ENCODE results near the gene KDM4C. TPM values are rescaled to one million over a fixed set of nuclear protein-coding genes. Genes with fewer than 3 reads are reported as not detected.
A peak's percentile ranks its signal among the peaks of the same experiment; 100 is the strongest.
"Not testable (repeated sequence)": the region's sequence is repeated elsewhere in the genome, so short reads cannot be mapped to it uniquely, and the experiment has no call there.

KDM4C gene
- total and polyA plus RNA-seq, 7 donors = 16.4 to 33.5 (median 28.8) TPM

GRCh38 chr9:6765396-6765795, 7.6 kb downstream of the KDM4C start:
- no peak overlapping the region for H3K27ac ChIP-seq
- peaks cover 0 to 17% (median 9%) of the 10 kb centered on the region in 4 donors for H3K4me1 ChIP-seq
- no peaks in the 10 kb centered on the region for H3K9me3 ChIP-seq
- H3K4me3 ChIP-seq = no peak overlapping the region
- TF ChIP-seq CTCF (IDR thresholded peaks at IDR 0.05) = no peak
- no peak for TF ChIP-seq POLR2A (IDR thresholded peaks at IDR 0.05)
- no peak for TF ChIP-seq EP300 (IDR thresholded peaks at IDR 0.05)
- no peak for TF ChIP-seq POLR2AphosphoS5 (IDR thresholded peaks at IDR 0.05)
- DNase-seq = no peak
- H3K36me3 ChIP-seq = no peaks in the 10 kb centered on the region
- WGBS, 2 donors = 89 to 92% methylated on average over 3 of the region's 3 CpGs
- intact Hi-C loops (cut with DNase I) = no loop called here
- no peaks in the 10 kb centered on the region for H3K27me3 ChIP-seq

GRCh38 chr9:6766606-6767005, 8.8 kb downstream of the KDM4C start:
- Histone ChIP-seq H3K4me1 (peaks cover 0 to 17% (median 9%) of the 10 kb centered on the region in 4 donors), H3K4me3 (no peak overlapping the region), H3K27me3 (no peaks in the 10 kb centered on the region), H3K9me3 (no peaks in the 10 kb centered on the region), H3K27ac (no peak overlapping the region), H3K36me3 (no peaks in the 10 kb centered on the region)
- DNase-seq = no peak
- intact Hi-C loops (cut with DNase I) = no loop called here
- TF ChIP-seq CTCF (IDR thresholded peaks at IDR 0.05) (no peak), POLR2A (IDR thresholded peaks at IDR 0.05) (no peak), POLR2AphosphoS5 (IDR thresholded peaks at IDR 0.05) (no peak), EP300 (IDR thresholded peaks at IDR 0.05) (no peak)
- 90 to 91% methylated on average over 3 of the region's 3 CpGs for WGBS, 2 donors

- H3K27ac ChIP-seq; H3K27me3 ChIP-seq; H3K36me3 ChIP-seq; H3K4me3 ChIP-seq; intact Hi-C loops (cut with DNase I); H3K9me3 ChIP-seq: not testable (repeated sequence)
- peaks cover 0 to 17% (median 9%) of the 10 kb centered on the region in 4 donors for H3K4me1 ChIP-seq
- DNase-seq = peak; percentile 11
- WGBS, 2 donors = 85 to 88% methylated on average over 4 of the region's 4 CpGs
Measured at GRCh38 chr9:6768587-6768986, 10.8 kb downstream of the KDM4C start.

GRCh38 chr9:6771722-6772121, 13.9 kb downstream of the KDM4C start:
- WGBS, 2 donors = 96 to 98% methylated on average over 2 of the region's 2 CpGs
- no peak for TF ChIP-seq POLR2A (IDR thresholded peaks at IDR 0.05)
- TF ChIP-seq EP300 (IDR thresholded peaks at IDR 0.05) = no peak
- TF ChIP-seq POLR2AphosphoS5 (IDR thresholded peaks at IDR 0.05) = no peak
- TF ChIP-seq CTCF (IDR thresholded peaks at IDR 0.05) = no peak
- H3K27me3 ChIP-seq = no peaks in the 10 kb centered on the region
- no peak overlapping the region for H3K27ac ChIP-seq
- DNase-seq = peak; percentile 57
- no peak overlapping the region for H3K4me3 ChIP-seq
- no peaks in the 10 kb centered on the region for H3K9me3 ChIP-seq
- intact Hi-C loops (cut with DNase I) = loop anchor here (5.0 kb wide), 1 partner anchor 36 kb away; no protein-coding TSS in a partner anchor
- no peaks in the 10 kb centered on the region for H3K36me3 ChIP-seq
- peaks cover 0 to 7% (median 3%) of the 10 kb centered on the region in 4 donors for H3K4me1 ChIP-seq

- DNase-seq = peak; percentile 2
- Histone ChIP-seq H3K4me1 (peaks cover 0 to 16% (median 11%) of the 10 kb centered on the region in 4 donors), H3K36me3 (no peaks in the 10 kb centered on the region), H3K27ac (no peak overlapping the region), H3K9me3 (no peaks in the 10 kb centered on the region), H3K27me3 (no peaks in the 10 kb centered on the region), H3K4me3 (no peak overlapping the region)
- intact Hi-C loops (cut with DNase I) = no loop called here
- TF ChIP-seq EP300 (IDR thresholded peaks at IDR 0.05) (no peak), POLR2A (IDR thresholded peaks at IDR 0.05) (no peak), CTCF (IDR thresholded peaks at IDR 0.05) (no peak), POLR2AphosphoS5 (IDR thresholded peaks at IDR 0.05) (no peak)
- 79 to 84% methylated on average over 6 of the region's 6 CpGs for WGBS, 2 donors
Measured at GRCh38 chr9:6777213-6777902, 19.6 kb downstream of the KDM4C start.

All from sigmoid colon (tissue), 7 donors.